Measurements from ENCODE around the gene AFAP1.

Gene AFAP1

GRCh38 chr4:7780751-7781348 is 158.8 kb downstream of the AFAP1 start:
- no peak for DNase-seq

- no peak for DNase-seq
These were observed 160.3 kb downstream of the AFAP1 start for GRCh38 chr4:7779432-7779768.

GRCh38 chr4:7778510-7779431 is 160.9 kb downstream of the AFAP1 start:
- DNase-seq: no peak

- no peak for DNase-seq
These were observed 161.7 kb downstream of the AFAP1 start for GRCh38 chr4:7777871-7778509.

- no peak for DNase-seq
These were observed 162.5 kb downstream of the AFAP1 start for GRCh38 chr4:7777017-7777710.

GRCh38 chr4:7775396-7775795 is 164.3 kb downstream of the AFAP1 start:
- DNase-seq: no peak

- no peak for DNase-seq
These were observed 165.1 kb downstream of the AFAP1 start for GRCh38 chr4:7774301-7775294.

- DNase-seq: no peak
These were observed 166.1 kb downstream of the AFAP1 start for GRCh38 chr4:7773401-7774180.

GRCh38 chr4:7772711-7773385 is 166.8 kb downstream of the AFAP1 start:
- no peak for DNase-seq

- DNase-seq: no peak
These were observed 167.8 kb downstream of the AFAP1 start for GRCh38 chr4:7771541-7772507.

- no peak for DNase-seq
These were observed 168.6 kb downstream of the AFAP1 start for GRCh38 chr4:7771056-7771455.

- no peak for DNase-seq
These were observed 169.2 kb downstream of the AFAP1 start for GRCh38 chr4:7770224-7771050.

- no peak for DNase-seq
These were observed 170.1 kb downstream of the AFAP1 start for GRCh38 chr4:7769396-7770223.

GRCh38 chr4:7768736-7769135 is 170.9 kb downstream of the AFAP1 start:
- no peak for DNase-seq

GRCh38 chr4:7767966-7768365 is 171.7 kb downstream of the AFAP1 start:
- no peak for DNase-seq

GRCh38 chr4:7767526-7767925 is 172.1 kb downstream of the AFAP1 start:
- DNase-seq: no peak

GRCh38 chr4:7766661-7767345 is 172.9 kb downstream of the AFAP1 start:
- no peak for DNase-seq
